NT2/D1 (cell line): ENCODE measurements around the gene RCOR1.

ENCODE experiments used
- YY1 ChIP-seq: IDR thresholded peaks from 2 replicates; pipeline ENCODE4 v1.6.1; 2011; ENCODE audit not compliant: insufficient read length, insufficient read depth
- ZNF274 ChIP-seq: IDR thresholded peaks from 2 replicates; pipeline ENCODE4 v1.6.1; 2011; ENCODE audit warnings: mild to moderate bottlenecking, low read depth, low read length

GRCh38 chr14:102622262-102622885 is 29.9 kb downstream of the RCOR1 start:
- no peak for TF ChIP-seq ZNF274
- no peak for TF ChIP-seq YY1
